GM19193 (cell line): ENCODE results near the gene NUP160.
A peak's percentile ranks its signal among the peaks of the same experiment; 100 is the strongest.

Source experiments
- POLR2A ChIP-seq: IDR thresholded peaks from 4 replicates; pipeline ENCODE4 v1.6.1; 2011; ENCODE audit not compliant: insufficient read depth, insufficient read length; ENCODE audit errors: extremely low read depth

Gene NUP160, protein sequence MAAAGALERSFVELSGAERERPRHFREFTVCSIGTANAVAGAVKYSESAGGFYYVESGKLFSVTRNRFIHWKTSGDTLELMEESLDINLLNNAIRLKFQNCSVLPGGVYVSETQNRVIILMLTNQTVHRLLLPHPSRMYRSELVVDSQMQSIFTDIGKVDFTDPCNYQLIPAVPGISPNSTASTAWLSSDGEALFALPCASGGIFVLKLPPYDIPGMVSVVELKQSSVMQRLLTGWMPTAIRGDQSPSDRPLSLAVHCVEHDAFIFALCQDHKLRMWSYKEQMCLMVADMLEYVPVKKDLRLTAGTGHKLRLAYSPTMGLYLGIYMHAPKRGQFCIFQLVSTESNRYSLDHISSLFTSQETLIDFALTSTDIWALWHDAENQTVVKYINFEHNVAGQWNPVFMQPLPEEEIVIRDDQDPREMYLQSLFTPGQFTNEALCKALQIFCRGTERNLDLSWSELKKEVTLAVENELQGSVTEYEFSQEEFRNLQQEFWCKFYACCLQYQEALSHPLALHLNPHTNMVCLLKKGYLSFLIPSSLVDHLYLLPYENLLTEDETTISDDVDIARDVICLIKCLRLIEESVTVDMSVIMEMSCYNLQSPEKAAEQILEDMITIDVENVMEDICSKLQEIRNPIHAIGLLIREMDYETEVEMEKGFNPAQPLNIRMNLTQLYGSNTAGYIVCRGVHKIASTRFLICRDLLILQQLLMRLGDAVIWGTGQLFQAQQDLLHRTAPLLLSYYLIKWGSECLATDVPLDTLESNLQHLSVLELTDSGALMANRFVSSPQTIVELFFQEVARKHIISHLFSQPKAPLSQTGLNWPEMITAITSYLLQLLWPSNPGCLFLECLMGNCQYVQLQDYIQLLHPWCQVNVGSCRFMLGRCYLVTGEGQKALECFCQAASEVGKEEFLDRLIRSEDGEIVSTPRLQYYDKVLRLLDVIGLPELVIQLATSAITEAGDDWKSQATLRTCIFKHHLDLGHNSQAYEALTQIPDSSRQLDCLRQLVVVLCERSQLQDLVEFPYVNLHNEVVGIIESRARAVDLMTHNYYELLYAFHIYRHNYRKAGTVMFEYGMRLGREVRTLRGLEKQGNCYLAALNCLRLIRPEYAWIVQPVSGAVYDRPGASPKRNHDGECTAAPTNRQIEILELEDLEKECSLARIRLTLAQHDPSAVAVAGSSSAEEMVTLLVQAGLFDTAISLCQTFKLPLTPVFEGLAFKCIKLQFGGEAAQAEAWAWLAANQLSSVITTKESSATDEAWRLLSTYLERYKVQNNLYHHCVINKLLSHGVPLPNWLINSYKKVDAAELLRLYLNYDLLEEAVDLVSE (N-terminal part only)

DNA sequence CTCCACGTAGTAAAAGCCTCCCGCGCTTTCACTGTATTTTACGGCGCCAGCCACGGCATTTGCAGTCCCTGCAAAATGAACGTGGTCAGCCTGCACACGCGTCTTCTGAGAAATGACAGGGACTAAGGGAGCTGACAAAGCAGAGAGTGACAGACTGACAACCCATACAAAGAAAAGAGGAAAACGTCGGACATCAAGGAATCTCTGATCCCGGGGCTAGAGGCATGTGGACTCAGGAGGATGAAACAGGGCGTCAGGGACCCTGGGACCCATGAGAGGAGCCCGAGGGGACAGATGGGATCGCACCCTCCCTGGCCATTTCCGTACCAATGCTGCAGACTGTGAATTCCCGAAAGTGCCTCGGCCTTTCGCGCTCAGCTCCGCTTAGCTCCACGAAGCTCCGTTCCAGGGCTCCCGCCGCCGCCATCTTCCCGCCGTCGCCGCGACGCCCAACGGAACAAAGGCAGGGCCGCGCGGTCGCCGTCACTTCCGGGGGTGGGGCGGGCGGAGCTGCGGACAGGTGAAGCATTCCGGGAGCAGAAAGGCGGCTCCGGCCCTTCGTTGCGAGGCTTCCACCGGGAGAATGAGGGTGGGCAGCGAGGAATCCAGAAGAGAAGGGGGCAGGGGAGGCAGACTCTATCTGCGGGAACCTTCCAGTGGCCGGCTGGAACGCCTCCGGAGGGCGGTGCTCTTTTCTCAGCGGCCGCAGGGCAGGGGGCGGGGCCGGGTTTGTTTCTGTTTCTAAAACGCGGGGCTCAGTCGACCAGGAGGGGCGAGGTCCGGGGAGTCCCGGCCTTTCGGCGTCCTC, at the start of gene NUP160:
Gene NUP160 (minus strand): TSS at position 459 of the 808 bp plus-strand sequence. CDS start 32 bp downstream, at position 427.
- TF ChIP-seq POLR2A = peak; percentile 93

DNA sequence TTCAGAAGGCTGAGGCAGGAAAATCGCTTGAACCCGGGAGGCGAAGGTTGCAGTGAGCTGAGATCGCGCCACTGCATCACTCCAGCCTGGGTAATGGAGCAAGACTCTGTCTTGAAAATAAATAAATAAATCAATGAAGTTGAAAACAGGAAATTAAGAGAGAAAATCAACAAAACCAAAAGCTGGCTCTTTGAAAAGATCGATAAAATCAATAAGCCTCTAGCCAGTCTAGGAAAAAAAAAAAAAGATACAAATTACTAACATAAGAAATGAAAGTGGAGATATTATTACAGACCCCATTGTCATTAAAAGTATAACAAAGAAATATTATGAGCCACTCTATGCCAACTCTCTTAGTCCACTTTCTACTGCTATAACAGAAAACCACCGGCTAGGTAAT, 48.0 kb upstream of the NUP160 start:
- TF ChIP-seq POLR2A = no peak

DNA sequence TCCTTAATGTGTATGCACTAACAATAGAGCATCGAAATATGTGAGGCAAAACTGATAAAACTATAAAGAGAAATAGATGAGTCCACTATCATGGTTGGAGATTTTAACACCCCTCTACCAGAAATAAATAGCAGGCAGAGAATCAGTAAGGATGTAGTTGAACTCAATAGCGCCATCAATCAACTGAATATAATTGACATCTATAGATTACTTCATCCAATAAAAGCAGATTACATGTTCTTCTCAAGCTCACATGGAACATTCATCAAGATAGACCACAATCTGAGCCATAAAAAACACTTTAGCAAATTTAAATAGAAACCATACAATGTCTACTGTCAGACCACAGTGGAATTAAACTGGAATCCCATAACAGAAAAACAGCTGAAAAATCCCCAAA, 46.9 kb upstream of the NUP160 start:
- TF ChIP-seq POLR2A = no peak

DNA sequence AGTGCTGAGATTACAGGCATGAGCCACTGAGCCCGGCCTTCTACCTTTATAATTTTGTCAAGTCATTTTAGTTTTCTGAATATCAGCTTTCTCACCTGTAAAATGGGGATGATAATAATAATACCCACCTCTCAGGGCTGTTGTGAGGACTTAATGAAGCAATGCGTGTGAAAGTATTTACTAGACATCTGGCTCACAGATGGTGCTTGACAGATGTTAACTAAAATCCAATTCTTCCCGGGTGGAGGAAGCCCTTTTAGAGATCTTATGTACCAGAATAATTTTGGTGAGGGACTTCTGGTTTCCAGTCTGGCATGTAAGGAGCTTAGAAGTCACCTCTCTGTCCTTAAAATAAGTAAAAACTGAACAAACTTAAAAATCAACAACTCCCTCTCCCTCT, 43.7 kb upstream of the NUP160 start:
- TF ChIP-seq POLR2A = no peak

DNA sequence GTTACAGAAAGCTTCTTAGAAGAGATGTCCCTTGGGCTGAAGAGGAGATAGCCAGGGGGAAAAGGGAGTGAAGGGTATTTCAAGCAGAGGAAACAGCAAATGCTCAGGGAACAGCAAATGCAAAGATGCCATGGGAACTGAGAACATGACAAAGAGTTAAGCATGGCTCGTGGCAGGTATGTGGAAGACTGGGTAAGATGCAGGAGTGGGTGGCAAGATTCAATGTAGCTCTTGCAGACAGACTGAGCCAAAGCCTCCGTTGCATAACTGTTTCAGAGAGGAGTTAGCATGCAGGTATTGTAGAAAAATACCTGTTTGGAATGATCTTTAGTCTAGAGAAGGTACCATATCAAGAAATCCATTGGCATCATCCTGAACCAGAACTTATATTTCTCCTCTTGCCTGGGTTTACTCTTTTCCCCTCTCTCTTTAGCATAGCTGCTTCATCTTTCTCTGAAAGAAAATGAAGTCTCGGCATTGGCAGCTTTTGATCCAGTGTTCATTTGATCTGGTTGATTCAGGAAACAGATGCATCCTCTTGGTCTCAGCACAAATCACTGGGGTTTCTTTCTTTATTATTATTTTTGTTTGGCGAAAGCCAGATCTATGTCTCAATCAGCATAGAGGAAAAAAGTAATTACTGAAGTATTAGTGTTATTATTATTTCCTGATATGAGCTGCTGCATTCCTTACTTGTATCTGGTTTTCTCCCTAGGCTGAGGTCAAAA, 41.7 kb upstream of the NUP160 start:
- TF ChIP-seq POLR2A = no peak

DNA sequence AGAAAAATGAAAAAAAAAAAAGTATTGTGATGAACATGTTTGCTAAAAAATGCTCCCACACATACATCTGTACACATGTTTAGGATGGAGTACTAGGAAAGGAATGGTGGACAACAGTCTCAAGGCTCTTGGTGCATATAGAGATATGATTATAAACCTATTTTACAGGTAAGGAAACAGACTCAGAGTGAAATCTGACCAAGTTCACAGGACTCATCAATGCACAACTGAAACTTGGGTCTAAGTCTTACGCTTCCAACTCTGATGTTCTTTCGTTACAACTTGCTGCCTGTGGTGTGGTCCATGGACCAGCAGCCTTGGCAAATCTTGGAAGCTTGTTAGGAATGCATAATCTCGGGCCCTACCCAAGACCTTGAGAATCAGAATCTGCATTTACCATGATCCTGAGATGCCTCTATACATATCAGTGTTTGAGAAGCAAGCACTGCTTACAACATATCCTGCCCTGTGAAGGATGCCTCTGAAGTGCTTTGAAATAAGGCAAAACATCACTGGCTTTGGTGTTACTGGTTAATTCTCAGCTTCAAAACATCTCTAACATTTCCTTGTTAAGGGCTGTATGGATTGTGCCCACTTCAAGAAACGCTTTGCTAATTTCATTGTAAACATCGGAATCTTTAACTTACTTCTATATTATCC, 39.9 kb upstream of the NUP160 start:
- TF ChIP-seq POLR2A = no peak

DNA sequence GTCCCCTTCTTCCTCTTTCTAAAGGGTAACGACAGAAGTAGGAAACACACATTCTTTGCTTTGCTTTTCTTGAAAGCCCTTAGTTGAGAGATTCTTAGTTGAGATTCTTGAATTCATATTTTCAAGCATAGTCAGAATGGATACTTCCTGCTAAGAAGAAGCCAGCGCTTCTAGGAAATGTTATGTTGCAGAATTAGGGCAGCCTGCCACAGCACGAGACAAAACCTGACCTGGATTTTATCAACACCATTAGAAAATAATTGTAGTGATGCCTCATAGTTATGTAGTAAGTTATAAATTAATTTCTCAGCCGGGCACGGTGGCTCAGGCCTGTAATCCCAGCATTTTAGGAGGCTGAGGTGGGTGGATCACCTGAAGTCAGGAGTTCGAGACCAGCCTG, 37.9 kb upstream of the NUP160 start:
- TF ChIP-seq POLR2A = no peak

DNA sequence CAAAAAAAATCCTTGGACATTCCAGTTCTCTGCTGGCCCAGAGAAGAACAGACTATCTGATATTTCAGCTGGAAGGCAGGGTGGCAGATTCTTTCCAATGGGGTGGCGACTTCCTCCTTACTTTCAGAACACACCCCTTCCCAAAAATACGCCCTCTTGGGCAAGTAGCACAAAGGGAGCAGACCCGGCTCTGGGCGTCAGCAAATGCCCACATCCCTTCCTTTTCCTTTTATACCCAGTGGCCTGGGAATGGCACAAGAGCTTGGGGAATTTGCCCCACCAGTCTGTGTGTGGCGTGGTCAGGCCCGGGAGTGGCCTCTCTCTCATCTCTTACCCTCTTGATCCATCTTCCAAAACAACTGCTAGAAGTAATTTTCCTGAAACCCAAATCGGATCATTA, 33.0 kb upstream of the NUP160 start:
- TF ChIP-seq POLR2A = no peak

DNA sequence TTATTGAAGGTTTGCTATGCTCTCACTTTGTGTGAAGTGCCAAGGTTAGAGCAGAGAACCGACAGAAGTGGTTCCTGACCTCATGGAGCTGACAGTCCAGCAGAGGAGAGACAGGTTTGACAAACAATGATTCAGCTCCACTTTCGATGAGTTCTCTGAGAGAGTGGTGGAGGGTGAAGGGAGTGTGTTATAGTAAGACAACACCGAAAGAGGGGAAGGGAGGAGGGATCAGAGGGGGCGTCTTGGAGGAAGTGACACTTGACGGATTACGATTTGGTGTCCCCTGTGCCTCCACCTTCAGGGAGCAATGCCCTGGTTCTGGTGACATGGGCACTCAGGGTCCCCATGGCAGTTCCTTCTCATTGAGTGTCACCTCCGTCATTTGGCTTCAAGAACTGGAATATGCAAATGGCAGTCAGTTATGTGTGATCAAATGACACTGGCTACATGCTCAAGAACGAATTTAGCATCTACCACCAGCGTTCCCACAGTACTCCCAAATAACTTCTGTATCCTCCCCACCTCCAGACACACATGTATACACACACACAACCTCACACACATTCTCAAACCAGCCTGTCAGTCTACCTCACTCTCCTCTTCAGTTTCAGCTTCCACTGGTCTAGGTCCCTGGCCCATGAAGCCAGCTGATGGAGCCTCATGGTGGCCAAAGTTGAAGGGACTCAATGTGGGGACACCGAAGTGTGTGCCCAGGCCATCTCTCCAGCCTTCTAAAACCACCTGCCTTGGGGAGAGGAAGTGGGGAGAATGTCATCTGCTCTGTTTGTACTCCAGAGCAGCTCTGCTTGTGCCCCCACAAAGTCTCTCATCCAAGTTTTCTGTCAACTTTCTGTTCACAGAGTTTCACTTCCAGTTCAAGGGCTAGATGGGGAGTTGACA, 31.4 kb upstream of the NUP160 start:
- TF ChIP-seq POLR2A = no peak

DNA sequence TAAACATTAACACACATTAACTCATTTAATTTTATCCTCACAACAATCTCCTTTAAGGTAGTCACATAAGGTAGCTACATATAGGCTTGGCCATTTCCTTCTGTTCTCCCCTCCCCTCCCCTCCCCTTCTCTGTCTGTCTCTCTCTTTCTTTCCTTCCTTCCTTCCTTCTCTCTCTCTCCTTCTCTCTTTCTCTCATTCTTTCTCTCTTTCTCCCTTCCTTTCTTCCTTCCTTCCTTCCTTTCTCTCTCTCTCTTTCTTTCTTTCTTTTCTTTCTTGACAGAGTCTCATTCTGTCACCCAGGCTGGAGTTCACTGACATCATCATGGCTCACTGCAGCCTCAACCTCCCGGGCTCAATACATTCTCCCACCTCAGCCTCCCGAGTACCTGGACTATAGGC, 22.3 kb upstream of the NUP160 start:
- TF ChIP-seq POLR2A = no peak

DNA sequence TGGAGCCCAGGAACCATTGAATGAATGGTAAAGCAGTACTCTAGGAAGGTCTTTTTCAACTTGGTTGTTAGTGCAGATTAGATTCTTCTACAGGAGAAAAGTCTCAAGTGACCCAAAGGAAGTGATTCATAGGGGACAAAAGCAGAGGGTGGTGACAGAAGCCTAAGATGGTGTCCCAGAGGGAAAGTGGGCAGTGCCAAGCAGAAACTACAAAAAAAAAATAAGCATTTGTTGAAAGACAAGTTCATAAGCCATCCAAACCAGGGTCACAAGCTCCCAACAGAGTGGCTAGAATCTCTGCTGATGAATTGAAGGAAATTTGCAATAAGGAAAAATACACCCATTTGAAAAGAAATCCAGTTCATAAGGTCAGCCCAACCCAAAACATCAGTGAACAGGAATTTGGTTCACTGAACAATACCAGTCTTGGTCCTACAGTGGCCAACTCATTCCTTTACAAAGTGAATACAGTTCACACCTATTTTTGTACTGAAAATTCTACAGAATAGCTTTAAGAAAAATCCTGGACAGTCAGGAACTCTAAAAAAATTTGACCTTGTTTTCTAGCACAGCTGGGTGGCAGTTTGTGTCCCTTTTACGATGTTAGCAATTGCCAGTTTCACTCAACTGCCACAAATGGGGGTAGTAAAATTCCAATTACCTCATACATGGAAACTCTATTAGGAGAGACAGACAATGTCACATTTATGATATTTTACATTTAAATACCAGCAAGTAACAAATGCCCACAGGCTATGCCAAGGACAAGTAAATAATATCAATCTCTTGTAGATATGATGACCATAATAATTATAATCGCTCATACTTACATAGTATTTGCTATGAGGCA, 21.6 kb upstream of the NUP160 start:
- TF ChIP-seq POLR2A = no peak

DNA sequence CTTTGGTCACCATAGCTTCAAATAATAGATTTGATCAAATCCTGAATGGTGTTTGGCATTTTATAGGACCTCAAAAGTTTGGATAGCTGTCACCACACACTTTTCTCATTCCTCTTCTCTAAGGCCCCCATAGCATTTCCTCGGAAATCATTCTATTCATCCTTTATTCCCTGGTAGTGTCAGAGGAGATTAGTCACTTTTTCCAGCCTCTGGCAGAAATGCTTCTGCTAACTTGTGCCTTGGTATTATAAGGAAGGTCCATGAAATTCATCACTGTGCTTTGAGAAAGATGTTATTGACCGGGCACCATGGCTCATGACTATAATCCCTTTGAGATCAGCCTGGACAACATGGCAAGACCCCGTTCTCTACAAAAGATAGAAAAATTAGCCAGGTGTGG, 19.7 kb upstream of the NUP160 start:
- no peak for TF ChIP-seq POLR2A

DNA sequence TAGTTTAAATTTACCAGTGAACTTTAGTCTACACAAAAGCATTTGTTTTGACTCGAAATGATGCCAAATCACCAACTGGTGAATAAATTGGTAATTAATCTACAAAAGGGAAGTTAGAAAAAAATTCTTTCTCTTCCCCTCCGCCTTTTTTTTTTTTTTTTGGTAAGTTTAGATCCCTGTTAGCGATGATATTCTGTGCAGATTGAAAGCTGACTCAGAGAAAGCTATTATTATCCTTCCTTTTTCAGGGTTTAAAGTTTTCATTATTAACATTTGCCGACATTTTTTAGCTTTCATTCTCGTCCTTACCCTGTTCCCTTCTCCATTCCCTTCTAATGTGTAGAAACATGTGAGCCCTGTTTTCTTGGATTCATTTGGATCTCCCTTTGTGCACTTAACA, 16.8 kb upstream of the NUP160 start:
- TF ChIP-seq POLR2A = no peak
